ENCODE data around the gene ODAD3. TPM values are rescaled to one million over a fixed set of nuclear protein-coding genes. Genes with fewer than 3 reads are reported as not detected.

ODAD3 gene
- total RNA-seq, 1 experiment from 2014 or later, result 0.52 TPM

DNA sequence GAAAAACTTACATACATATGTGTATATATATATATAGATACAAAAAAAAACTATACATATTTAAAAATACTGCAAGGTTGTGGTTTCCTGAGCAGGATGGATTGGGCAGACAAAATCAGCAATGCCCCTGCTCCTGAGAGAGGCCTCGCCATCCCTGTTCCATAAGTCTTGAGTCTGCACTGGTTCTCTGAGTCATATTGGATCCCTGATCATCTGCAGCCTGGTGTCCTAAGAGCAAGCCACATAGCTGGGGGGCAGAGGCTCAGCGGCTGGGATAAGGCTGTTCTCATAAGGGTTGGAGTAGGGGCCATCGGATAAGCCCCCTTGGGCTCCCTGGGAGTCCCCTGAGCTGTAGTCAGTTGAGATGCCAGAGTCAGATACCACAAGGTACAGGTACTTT is 57.2 kb downstream of the ODAD3 start:
- no peak for TF ChIP-seq POLR2AphosphoS5 (IDR thresholded peaks at IDR 0.05; ENCODE audit: low read depth, low read length)
- TF ChIP-seq POLR2A (IDR thresholded peaks at IDR 0.05; ENCODE audit: borderline replicate concordance, extremely low read depth, insufficient read depth, insufficient read length), result no peak
- Histone ChIP-seq H3K4me1 (ENCODE audit: control insufficient read depth in 1 of 2, insufficient read depth in 2 of 2, low read length in 2 of 2) (peaks cover 56 to 77% of the 10 kb centered on the region in 2 experiments), H3K4me3 (replicated peaks in 1 of 2; ENCODE audit: low read depth in 1 of 2, low read length in 2 of 2) (no peak overlapping the region), H3K27ac (ENCODE audit: low read depth, low read length) (peak overlapping the region; percentile 72), H3K27me3 (ENCODE audit: insufficient read depth, low read length) (no peaks in the 10 kb centered on the region), H3K36me3 (ENCODE audit: control insufficient read depth in 1 of 2, insufficient read depth in 2 of 2, low read length in 2 of 2) (no peaks in the 10 kb centered on the region), H3K9me3 (ENCODE audit: control insufficient read depth in 1 of 2, insufficient read depth in 1 of 2, low read depth in 1 of 2, low read length in 2 of 2) (no peaks in the 10 kb centered on the region), H3K79me2 (ENCODE audit: insufficient read depth, low read length) (peaks cover 7% of the 10 kb centered on the region; the same call in 1 of the 2 replicates), H3K4me2 (ENCODE audit: low read length) (peak overlapping the region; percentile 97), H4K20me1 (ENCODE audit: insufficient read depth) (no peaks in the 10 kb centered on the region), H3K9ac (ENCODE audit: low read length) (peak overlapping the region; percentile 51; the same call in 1 of the 2 replicates), H2AFZ (ENCODE audit: low read depth, low read length, poor library complexity, severe bottlenecking) (no peak overlapping the region), H3K9me2 (ENCODE audit: insufficient read depth) (no peaks in the 10 kb centered on the region)
- POLR2A ChIA-PET, result interaction anchor here (0.7 kb wide), 1 partner anchor 181 kb away, joined by 3 read pairs; the partner anchor contains the start of gene ELOF1
- DNase-seq (ENCODE audit: low read depth, low spot score), result no peak
- intact Hi-C loops (cut with micrococcal nuclease), result loop anchor here (1.0 kb wide), 1 partner anchor 69 kb away; no protein-coding TSS in a partner anchor
- no TSS peak for BruUV-seq (replicated peaks)
- RAD21 ChIA-PET (ENCODE audit: low non-redundant PET in 1 of 2, low total read pairs in 2 of 2, uncharacterized antibody in 2 of 2, unreplicated experiment in 2 of 2), result no interaction called here
- no peak for ATAC-seq
- CTCF ChIA-PET, result interaction anchor here (1.0 to 1.7 kb wide), 4 partner anchors 57 to 107 kb away, joined by 3 to 8 read pairs (median 6); partner anchors contain the start of genes ODAD3 and PRKCSH

DNA sequence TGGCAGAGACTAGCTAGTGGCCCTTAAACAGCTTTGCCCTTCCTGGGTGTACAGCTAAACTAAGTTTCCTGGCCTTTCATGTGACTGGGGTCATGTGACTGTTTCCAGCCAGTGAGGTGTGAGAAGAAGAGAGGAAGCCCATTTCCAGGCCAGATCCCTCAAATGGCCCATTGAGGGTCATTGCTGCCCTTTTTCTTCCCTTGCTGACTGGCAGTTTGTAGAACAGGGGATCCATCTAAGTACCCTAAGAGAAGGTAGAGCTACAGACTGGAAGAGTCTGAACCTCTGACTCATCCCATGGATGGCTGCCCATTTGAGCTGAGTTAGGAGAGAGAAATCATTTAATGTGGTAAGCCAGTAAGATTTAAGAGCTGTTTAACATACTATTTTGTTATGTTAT is 57.7 kb downstream of the ODAD3 start:
- H3K27ac ChIP-seq (ENCODE audit: low read depth, low read length), result peak overlapping the region; percentile 72
- no peak overlapping the region for H2AFZ ChIP-seq (ENCODE audit: low read depth, low read length, poor library complexity, severe bottlenecking)

More for the DNA sequence above, 57.7 kb downstream of the ODAD3 start:
- H4K20me1 ChIP-seq (ENCODE audit: insufficient read depth), result no peaks in the 10 kb centered on the region
- BruUV-seq (replicated peaks), result no TSS peak
- H3K79me2 ChIP-seq (ENCODE audit: insufficient read depth, low read length), result peaks cover 7% of the 10 kb centered on the region; the same call in 1 of the 2 replicates
- TF ChIP-seq JUND (IDR thresholded peaks at IDR 0.05), result no peak
- TF ChIP-seq POLR2AphosphoS5 (IDR thresholded peaks at IDR 0.05; ENCODE audit: low read depth, low read length), result peak; percentile 44; the same call in 1 of the 2 replicates
- intact Hi-C loops (cut with micrococcal nuclease), result no loop called here
- H3K9me2 ChIP-seq (ENCODE audit: insufficient read depth), result no peaks in the 10 kb centered on the region
- H3K9me3 ChIP-seq (ENCODE audit: control insufficient read depth in 1 of 2, insufficient read depth in 1 of 2, low read depth in 1 of 2, low read length in 2 of 2), result no peaks in the 10 kb centered on the region
- ChIA-PET RAD21 (ENCODE audit: low non-redundant PET in 1 of 2, low total read pairs in 2 of 2, uncharacterized antibody in 2 of 2, unreplicated experiment in 2 of 2) (no interaction called here), POLR2A (interaction anchor here (0.7 to 3.6 kb wide), 3 partner anchors 38 to 334 kb away, joined by 3 to 15 read pairs (median 4); partner anchors contain the start of genes RAB3D and RGL3), CTCF (interaction anchor here (1.0 to 1.7 kb wide), 5 partner anchors 41 to 107 kb away, joined by 3 to 8 read pairs (median 5); partner anchors contain the start of genes ODAD3 and PRKCSH)
- ATAC-seq, result no peak
- H3K4me1 ChIP-seq (ENCODE audit: control insufficient read depth in 1 of 2, insufficient read depth in 2 of 2, low read length in 2 of 2), result peaks cover 56 to 71% of the 10 kb centered on the region in 2 experiments
- no peak overlapping the region for H3K4me3 ChIP-seq (replicated peaks in 1 of 2; ENCODE audit: low read depth in 1 of 2, low read length in 2 of 2)
- no peak for DNase-seq (ENCODE audit: low read depth, low spot score)
- peak overlapping the region; percentile 11; the same call in 1 of the 2 replicates for H3K9ac ChIP-seq (ENCODE audit: low read length)
- H3K4me2 ChIP-seq (ENCODE audit: low read length), result peak overlapping the region; percentile 53
- H3K27me3 ChIP-seq (ENCODE audit: insufficient read depth, low read length), result no peaks in the 10 kb centered on the region
- no peaks in the 10 kb centered on the region for H3K36me3 ChIP-seq (ENCODE audit: control insufficient read depth in 1 of 2, insufficient read depth in 2 of 2, low read length in 2 of 2)
